GM10266 (cell line): ENCODE data around the gene PDE11A.

ENCODE experiments used
- DNase-seq: peaks from one replicate; pipeline ENCODE4 v3.0.0; 2012; ENCODE audit errors: extremely low spot score
- TF ChIP-seq, protein P1 (sequence below): IDR thresholded peaks from 2 replicates; pipeline ENCODE4 v1.5.1; 2012; ENCODE audit warnings: mild to moderate bottlenecking, low read depth; ENCODE audit not compliant: control insufficient read depth, insufficient read depth; ENCODE audit errors: missing control alignments

The PDE11A gene

DNA sequence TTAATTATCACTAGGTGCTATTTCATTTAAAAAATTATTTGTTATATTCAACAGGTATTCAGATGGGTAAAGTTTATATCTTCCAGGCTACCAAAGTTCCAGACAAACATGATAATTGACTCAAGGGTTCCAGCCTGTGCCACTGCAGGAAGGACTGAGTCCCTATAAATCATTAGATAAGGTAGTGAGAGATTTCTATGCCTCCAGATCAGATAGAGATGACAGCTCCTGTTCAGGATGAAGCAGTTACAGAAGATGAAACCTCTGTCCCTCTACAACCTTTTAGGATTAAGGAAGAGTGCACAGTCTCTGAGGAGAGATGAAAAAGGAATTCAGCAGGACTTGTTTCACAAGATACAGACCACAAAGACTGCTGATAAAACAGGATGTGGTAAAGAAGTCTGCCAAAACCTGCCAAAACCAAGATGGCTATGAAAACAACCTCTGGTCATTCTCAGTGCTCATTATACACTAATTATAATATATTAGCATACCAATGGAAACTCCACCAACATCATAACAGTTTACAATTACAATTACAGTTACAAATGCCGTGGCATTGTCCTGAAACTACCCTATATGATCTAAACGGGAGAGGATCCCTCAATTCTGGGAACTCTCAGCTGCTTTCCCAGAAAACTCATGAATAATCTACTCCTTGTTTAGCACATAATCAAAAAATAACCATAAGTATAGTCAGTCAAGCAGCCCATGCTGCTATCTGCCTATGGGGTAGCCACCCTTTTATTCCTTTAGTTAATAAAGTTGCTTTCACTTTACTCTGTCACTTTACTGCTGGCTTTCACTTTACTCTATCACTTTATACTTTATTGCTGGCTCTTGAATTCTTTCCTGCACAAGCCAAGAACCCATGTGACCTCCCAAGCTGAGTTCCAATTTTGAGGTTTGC lies 288.5 kb downstream of the PDE11A start:
- TF ChIP-seq, protein P1, sequence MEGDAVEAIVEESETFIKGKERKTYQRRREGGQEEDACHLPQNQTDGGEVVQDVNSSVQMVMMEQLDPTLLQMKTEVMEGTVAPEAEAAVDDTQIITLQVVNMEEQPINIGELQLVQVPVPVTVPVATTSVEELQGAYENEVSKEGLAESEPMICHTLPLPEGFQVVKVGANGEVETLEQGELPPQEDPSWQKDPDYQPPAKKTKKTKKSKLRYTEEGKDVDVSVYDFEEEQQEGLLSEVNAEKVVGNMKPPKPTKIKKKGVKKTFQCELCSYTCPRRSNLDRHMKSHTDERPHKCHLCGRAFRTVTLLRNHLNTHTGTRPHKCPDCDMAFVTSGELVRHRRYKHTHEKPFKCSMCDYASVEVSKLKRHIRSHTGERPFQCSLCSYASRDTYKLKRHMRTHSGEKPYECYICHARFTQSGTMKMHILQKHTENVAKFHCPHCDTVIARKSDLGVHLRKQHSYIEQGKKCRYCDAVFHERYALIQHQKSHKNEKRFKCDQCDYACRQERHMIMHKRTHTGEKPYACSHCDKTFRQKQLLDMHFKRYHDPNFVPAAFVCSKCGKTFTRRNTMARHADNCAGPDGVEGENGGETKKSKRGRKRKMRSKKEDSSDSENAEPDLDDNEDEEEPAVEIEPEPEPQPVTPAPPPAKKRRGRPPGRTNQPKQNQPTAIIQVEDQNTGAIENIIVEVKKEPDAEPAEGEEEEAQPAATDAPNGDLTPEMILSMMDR: no peak
- DNase-seq: no peak

DNA sequence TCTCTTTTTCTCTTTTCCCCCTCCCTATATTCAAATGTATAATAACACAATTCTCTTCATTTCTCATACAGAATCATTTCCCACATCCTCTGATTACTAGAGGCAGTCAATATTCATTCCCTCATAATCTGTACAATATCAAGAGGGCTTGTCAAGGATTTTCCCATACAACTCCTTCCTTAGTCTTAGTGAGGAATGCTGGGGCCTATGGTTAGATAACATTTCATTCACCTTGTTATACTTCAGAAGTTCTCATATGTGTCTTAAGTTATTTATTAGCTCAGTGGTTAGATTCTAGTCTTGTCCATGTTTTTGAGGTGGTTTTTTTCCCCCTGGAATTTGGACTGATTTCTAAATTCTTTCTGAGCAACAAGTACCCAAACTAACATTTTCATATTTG lies 289.5 kb downstream of the PDE11A start:
- DNase-seq: no peak
- TF ChIP-seq, protein P1: no peak

DNA sequence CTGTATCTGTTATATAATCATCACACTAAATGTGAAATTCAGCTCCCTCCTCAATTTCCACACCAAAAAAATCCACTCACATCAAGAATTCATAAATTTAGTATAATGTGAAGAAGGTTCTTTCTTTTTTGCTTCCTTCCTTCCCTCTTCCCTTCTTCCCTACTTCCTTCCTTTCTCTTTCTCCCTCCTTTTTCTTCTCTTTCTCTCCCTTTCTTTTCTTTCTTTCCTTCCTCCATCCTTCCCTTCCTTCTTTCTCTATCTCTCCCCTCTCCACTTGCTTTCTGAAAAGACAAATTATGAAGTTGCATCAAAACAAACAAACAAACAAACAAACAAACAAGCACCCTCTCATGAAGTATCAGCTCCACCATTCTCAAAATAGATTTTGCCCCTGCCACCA lies 290.0 kb downstream of the PDE11A start:
- DNase-seq: no peak
- TF ChIP-seq, protein P1: no peak

DNA sequence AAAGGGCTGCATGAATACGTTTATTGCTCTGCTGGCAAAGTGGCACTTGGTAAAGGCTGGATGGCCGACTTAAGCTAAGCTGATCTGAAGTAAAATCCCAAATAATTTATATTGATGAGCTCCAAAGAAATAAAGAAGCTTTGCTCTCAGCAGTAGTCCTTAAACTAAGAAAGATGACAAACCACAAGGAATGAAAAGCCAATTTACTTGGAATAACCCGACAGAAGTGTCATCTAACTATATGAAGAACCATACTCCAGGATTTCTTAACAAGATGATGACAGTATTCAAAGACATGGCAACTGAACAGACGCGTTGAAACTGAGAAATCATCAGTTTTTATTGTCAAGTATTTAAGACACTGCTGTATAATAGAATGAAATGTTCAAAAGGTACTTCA lies 294.1 kb downstream of the PDE11A start:
- TF ChIP-seq, protein P1: no peak

DNA sequence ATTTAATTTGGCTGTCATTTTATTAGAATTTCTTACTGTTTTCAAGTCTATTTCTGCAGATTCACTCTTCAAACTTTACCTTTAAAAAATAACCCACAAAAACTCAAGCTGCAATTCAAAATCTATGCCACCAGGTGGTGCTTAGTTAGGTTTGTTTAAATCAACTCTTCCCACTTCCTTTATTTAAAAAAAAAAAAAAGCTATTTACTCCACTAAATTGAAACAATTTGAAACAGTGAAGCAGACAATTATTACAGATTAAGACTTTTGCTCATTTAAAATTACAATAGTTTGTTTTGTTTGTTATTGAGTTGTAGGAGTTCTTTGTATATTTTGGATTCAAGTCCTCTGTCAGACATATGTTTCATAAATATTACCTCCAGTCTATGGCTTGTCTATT lies 300.0 kb downstream of the PDE11A start:
- TF ChIP-seq, protein P1: peak; percentile 44

More for the DNA sequence above, 294.1 kb downstream of the PDE11A start:
- DNase-seq: no peak

DNA sequence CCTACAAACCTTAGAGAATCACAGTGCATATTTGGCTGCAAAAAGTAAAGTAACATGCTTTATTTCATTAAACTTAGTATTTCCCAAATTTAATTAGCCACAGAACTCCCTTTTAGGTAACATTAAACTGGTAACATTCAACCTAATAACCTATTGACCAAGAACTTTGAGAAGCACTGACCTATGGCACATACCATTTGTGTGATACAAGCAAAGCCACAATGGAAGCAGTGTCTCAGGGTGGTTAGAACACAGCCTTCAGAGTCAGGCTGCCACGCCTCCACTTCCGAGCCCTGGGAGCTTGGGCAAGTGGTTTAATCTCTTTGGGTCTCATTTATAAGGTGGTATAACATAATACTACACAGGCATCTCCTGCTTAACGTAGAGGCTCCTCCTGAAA lies 301.4 kb downstream of the PDE11A start:
- no peak for DNase-seq
- TF ChIP-seq, protein P1: no peak

More for the DNA sequence above, 300.0 kb downstream of the PDE11A start:
- peak; percentile 22 for DNase-seq

DNA sequence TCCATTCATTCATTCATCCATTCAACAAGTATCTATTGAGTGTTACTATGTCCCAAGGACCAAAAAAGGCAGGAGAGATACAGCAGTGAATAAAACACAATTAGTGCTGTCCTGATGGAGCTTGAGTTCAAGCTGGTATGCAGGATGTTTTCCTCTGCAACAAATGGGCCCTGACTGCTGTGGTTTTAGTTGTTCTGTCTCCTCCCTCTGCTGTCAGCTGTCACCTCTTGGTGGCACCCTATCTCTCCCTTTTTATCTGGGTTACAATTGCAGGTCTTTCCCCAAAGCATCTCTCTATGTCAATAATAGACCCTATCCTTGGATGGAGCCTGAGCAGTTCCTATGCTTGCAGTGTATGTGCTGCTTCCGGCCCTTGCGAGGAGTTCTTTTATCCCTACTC lies 304.8 kb downstream of the PDE11A start:
- DNase-seq: no peak

More for the DNA sequence above, 304.8 kb downstream of the PDE11A start:
- TF ChIP-seq, protein P1: no peak
